ENCODE data around the gene PRSS16. TPM values are rescaled to one million over a fixed set of nuclear protein-coding genes. Genes with fewer than 3 reads are reported as not detected.

The PRSS16 gene
- total and polyA plus RNA-seq, 9 of the 15 experiments (the other 6 are each of a cell fraction or from before 2014, with no cell fraction given), result 4.5 to 21.3 (median 12.1) TPM

- H3K79me2 ChIP-seq (ENCODE audit: control insufficient read depth, insufficient read depth, low read length), result no peaks in the 10 kb centered on the region
- H3K4me2 ChIP-seq (ENCODE audit: insufficient read depth, low read length), result peak overlapping the region; percentile 87
- POLR2A ChIA-PET, result interaction anchor here (0.7 to 1.9 kb wide), 7 partner anchors 9 to 365 kb away, joined by 3 to 8 read pairs (median 4); partner anchors contain the start of gene ZNF184
- peak overlapping the region; percentile 97 for H2AFZ ChIP-seq (ENCODE audit: low read depth, low read length)
- H3K27me3 ChIP-seq (ENCODE audit: control insufficient read depth in 2 of 2, insufficient read depth in 2 of 2, low read length in 2 of 2), result no peaks in the 10 kb centered on the region
- DNase-seq (ENCODE audit: extremely low read depth in 1 of 4, low spot score in 3 of 4), result peak in 3 of 4 experiments; percentile 40 to 52 (median 49)
- intact Hi-C loops (cut with micrococcal nuclease) (loop anchor here (2.0 to 10.0 kb wide), 5 partner anchors 35 to 387 kb away; no protein-coding TSS in a partner anchor), in situ Hi-C loops (cut with MboI) (no loop called here)
- no peaks in the 10 kb centered on the region for H3K9me3 ChIP-seq (replicated peaks; ENCODE audit: control insufficient read depth, insufficient read depth, low read depth, low read length)
- H3K9me1 ChIP-seq (ENCODE audit: control insufficient read depth, insufficient read depth, low read length), result no peaks in the 10 kb centered on the region
- peaks cover 0 to 7% of the 10 kb centered on the region in 2 experiments; a peak in 2 of 5 replicates for H3K4me1 ChIP-seq (replicated peaks in 1 of 2; ENCODE audit: control insufficient read depth in 2 of 2, insufficient read depth in 2 of 2, low read length in 2 of 2)
- CTCF ChIA-PET (ENCODE audit: low intra/inter-chr PET ratio), result no interaction called here
- H3K9ac ChIP-seq (ENCODE audit: insufficient read depth in 1 of 2, low read depth in 2 of 2, low read length in 2 of 2), result peak overlapping the region; percentile 74; a peak in 3 of 4 replicates
- no peak for FAIRE-seq
- no peaks in the 10 kb centered on the region for H4K20me1 ChIP-seq (replicated peaks; ENCODE audit: control insufficient read depth, insufficient read depth, low read length)
- no peaks in the 10 kb centered on the region for H3K36me3 ChIP-seq (ENCODE audit: control insufficient read depth, insufficient read depth, low read length)
- no TSS peak for BruUV-seq (replicated peaks)
- ATAC-seq, result peak; percentile 13
- H3K4me3 ChIP-seq, result peak overlapping the region; percentile 67
- 7% methylated on average over 7 of the region's 7 CpGs for WGBS (ENCODE audit: insufficient coverage, low coverage, missing lambda C conversion rate)
- H3K27ac ChIP-seq (ENCODE audit: extremely low read depth, low read depth, low read length), result peak overlapping the region; percentile 79
- TF ChIP-seq NR2C1 (IDR thresholded peaks at IDR 0.05) (no peak), NR2C1 (tag; IDR thresholded peaks at IDR 0.05) (no peak), SMARCE1 (IDR thresholded peaks at IDR 0.05) (0 out of 2 replicates have a peak, but pooled peaks have one; percentile 16), TRIM25 (IDR thresholded peaks at IDR 0.05; ENCODE audit: borderline replicate concordance) (peak; percentile 63; the same call in 1 of the 2 replicates), MLLT1 (IDR thresholded peaks at IDR 0.05) (peak; percentile 46 to 83; a peak in 3 of 4 replicates), HINFP (tag; conservative IDR thresholded peaks at IDR 0.05; ENCODE audit: low read depth) (0 out of 2 replicates have a peak, but pooled peaks have one; percentile 43), ELF1 (tag; IDR thresholded peaks at IDR 0.05) (0 out of 2 replicates have a peak, but pooled peaks have one; percentile 16), MTA3 (IDR thresholded peaks at IDR 0.05; ENCODE audit: borderline replicate concordance) (no peak), HBP1 (CRISPR knock-in tag; IDR thresholded peaks at IDR 0.05) (peak; percentile 41; the same call in 1 of the 2 replicates), EHMT2 (IDR thresholded peaks at IDR 0.05) (peak; percentile 65; the same call in 1 of the 2 replicates), PHF8 (IDR thresholded peaks at IDR 0.05; ENCODE audit: borderline replicate concordance, low read length) (peak; percentile 9; the same call in 1 of the 2 replicates), HDAC1 (IDR thresholded peaks at IDR 0.05) (peak in 1 of 2 experiments; percentile 51; a peak in 1 of 4 replicates), RBBP5 (IDR thresholded peaks at IDR 0.05; ENCODE audit: borderline replicate concordance, insufficient read depth, low read length, poor library complexity, severe bottlenecking) (peak; percentile 33), YBX1 (IDR thresholded peaks at IDR 0.05) (no peak), ZBTB7A (IDR thresholded peaks at IDR 0.05; ENCODE audit: borderline replicate concordance, control insufficient read depth, low read depth, low read length) (no peak; the same call in 1 of the 2 replicates), ELF4 (CRISPR knock-in tag; IDR thresholded peaks at IDR 0.05) (peak; percentile 56; the same call in 1 of the 2 replicates)
These were observed 50.0 kb downstream of the PRSS16 start for GRCh38 chr6:27297484-27297856.

Measured in K562 (cell line).